ENCODE measurements around the gene CMTM4.

GRCh38 chr16:66619534-66620428 lies 76.8 kb downstream of the CMTM4 start:
- TF ChIP-seq POLR2A (IDR thresholded peaks at IDR 0.05), result no peak
- TF ChIP-seq, protein P1, sequence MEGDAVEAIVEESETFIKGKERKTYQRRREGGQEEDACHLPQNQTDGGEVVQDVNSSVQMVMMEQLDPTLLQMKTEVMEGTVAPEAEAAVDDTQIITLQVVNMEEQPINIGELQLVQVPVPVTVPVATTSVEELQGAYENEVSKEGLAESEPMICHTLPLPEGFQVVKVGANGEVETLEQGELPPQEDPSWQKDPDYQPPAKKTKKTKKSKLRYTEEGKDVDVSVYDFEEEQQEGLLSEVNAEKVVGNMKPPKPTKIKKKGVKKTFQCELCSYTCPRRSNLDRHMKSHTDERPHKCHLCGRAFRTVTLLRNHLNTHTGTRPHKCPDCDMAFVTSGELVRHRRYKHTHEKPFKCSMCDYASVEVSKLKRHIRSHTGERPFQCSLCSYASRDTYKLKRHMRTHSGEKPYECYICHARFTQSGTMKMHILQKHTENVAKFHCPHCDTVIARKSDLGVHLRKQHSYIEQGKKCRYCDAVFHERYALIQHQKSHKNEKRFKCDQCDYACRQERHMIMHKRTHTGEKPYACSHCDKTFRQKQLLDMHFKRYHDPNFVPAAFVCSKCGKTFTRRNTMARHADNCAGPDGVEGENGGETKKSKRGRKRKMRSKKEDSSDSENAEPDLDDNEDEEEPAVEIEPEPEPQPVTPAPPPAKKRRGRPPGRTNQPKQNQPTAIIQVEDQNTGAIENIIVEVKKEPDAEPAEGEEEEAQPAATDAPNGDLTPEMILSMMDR (IDR thresholded peaks at IDR 0.05), result no peak
- TF ChIP-seq EP300 (IDR thresholded peaks at IDR 0.05), result no peak

All from suprapubic skin (tissue), 3 donors.